Suppressor macrophage treated with lipopolysaccharide for 4 hours (primary cell): ENCODE measurements around the gene CALU.

Experiments
- DNase-seq: peaks from one replicate; pipeline ENCODE4 v3.0.0-alpha.2; 2020

Gene CALU

DNA sequence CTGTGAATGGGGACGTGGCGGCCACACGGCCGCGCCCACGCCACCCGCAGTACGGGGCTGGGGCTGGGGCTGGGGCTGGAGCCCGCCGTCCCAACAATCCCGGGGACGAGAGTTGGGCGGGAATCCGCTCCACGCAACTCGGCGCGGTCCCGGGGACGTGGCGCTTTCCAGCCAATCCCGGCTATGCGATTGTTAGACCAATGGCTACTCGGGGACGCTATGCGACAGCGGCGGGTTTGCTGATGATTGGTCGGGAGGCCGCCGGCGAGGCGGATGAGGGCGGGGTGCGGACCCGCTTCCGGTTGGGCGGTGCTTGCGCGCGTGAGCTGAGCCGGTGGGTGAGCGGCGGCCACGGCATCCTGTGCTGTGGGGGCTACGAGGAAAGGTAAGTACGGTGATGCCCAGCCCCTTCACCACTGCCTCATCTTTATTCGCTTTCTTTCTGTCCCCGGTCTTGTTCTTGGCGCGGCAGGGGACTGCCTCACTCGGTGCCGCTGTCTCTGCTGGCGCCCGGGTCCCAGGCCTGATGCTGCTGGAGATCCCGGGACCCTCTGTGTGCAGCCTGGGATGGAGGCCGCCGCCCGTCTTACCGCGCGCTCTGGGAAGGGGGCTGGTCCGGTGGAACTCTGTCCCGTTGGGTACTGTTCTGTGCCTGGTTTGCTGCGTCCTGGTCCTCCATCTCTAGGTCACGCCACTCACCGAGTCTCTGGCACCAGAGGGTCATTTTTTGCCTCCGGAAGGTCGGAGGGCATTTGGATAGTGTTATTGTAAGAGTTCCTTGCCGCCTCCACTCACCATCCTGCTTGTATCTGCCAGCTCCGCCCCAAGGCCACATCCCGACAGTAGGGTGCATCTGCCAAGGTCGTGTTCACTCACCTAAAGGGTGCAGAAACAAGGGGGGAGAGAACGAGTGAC, at the start of gene CALU:
CALU (plus strand) TSS at position 312 of the 915 bp plus-strand sequence. CDS start 9,225 bp downstream, outside the sequence.
- peak; percentile 97 for DNase-seq

DNA sequence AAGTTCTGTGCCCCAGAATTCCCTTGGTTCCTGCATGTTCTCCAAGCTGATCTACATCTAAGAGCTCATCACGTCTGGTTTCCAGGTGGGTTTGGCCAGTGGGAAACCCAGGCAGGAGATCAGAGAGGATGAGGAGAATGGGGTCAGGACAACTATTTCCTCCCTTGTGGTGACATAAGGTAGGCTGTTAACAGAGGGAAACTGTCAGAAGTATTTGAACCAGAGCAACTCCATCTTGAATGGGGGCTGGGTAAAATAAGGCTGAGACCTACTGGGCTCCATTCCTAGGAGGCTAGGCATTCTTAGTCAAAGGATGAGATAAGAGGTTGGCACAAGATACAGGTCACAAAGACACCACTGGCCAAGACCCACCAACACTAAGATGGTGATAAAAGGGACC, 47.9 kb upstream of the CALU start:
- no peak for DNase-seq

DNA sequence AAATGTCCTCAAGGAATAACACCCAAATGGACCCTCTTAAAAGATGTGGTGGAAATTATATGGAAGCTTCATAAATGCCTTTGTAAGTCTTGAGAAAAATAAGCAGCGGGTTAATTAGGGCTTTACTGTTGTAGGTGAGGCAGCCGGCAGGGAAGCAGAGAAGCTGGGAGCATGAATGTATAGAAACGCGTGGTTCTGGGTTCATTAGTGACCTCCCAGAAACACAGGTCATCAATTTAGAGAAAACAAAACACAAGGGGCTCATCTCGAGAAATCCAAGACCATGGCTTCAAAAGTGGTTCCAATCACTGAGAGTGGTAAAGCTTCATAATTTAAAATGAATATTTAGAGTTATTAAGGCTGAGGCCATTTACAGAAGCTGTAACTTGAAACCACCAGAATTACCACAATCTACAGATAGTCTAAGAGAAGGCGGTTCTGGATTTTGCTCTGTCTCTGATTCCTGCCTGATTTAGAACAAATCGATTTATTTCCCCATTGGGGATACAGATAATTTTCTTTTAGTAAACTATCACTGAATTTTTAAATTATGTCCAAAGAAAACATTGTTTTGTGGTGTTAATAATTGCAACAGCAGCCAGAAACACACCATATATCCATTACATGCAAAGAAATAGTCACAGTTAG, 46.4 kb upstream of the CALU start:
- no peak for DNase-seq

DNA sequence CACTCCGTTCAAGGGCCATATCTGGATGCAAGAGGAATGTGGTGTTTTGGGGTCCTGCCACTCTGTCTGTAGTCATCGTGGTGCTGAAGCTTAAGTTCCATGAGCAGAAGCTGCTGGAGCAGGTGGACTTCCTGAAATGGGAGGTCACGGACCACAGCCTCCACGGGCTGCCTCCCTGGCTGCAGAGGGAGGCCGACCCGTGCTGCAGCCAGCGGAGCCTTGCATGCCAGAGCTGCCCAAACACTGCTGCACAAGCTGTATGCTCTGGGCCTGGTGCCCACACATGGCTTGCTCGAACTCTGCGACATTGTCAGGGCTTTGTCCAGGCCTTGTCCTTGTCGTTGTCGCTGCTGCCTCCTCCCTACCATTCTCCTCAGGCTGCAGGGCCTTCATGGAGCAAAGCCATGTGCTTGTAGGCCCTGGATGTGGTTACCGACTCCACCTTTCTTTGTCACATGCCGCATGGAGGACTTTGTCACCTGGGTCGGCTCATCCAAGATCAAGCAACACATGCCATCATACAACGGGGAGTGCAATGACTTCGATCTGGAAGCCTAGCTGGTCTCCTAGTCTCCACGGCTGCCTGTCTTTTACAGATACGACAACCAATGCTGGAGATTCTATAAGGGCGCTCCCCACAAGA, 45.7 kb upstream of the CALU start:
- no peak for DNase-seq

DNA sequence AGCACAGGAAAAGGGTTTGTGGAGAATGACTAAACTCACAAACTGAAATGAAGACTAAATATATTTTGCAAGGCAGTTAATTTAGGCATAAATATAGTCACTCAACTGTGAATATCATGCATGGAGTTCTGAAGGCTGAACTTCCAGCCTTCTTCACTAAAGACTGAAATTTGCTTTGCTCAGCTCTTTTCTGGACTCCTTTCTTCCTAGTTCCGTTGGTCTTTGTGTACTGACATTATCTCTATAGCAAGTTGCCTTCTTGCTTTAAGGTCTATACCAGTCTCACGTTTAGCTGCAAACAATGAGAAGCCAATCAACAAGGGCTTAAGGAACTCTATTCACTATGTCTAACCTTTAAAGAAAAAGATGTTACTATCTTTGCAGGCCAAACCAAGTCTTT, 44.4 kb upstream of the CALU start:
- no peak for DNase-seq

DNA sequence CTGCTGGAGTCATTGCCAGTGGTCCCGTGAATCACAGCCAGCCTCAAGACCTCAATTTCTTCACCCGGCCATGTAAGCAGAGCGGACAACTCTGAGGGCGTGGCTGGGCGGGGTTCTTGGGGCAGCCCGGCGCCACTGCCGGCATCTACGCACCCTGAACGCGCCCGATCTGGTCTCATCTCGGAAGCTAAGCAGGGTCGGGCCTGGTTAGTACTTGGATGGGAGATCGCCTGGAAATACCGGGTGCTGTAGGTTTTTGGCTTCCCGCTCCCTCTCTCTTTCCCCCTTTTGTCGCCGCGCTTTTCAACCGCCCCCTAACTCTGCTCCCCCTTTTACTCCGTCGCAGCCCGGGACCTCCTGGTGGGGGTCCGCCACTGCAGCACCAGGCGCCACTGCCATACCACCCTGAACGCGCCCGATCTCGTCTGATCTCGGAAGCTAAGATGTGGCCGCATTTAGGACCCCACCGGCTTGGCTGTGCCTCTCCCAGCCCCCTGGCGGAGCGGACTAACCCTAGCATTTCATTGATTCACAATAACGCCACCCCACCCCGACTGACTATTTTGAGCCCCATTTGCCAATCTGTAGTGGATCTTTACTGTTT, 41.8 kb upstream of the CALU start:
- peak; percentile 86 for DNase-seq

DNA sequence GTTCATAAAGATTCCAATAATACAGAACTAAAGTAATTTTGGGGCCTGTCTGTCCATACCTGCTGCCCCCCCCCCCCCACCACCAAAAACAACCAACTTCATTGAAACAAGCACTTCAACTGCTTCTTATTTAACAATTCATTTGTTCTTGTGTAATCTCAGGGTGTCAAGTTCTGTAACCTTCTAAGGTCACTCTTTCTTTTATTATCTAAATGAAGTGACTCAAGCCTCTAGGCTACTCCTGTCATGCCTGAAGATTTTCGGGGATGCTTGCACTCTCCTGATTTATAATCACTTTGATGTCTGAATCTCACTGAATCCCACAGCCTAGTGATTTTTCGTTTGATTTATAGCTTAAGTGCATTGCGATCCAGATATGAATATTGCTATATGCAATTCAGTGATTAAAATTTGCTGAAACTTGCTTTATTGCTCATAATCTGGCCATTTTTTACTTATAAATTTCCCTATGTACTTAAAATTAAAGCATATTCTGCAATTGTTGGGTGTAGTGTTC, 39.9 kb upstream of the CALU start:
- DNase-seq = no peak

DNA sequence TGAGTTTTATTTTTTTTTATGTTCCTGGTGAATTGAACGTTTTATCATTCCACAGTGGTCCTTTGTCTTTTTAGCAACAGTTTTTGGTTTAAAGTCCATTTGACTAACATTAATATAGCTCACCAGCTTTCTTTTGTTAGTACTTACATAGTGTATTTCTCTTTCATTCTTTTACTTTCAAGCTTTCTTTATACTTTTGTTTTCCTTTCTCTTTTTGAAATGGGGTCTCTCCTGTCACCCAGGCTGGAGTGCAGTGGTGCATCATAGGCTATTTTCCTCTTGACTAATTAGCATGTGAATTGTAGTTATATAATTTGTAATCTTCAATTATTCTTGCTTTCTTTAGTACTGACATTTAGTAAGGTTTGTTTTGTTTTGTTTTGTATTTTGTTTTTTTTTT, 39.3 kb upstream of the CALU start:
- DNase-seq = no peak

DNA sequence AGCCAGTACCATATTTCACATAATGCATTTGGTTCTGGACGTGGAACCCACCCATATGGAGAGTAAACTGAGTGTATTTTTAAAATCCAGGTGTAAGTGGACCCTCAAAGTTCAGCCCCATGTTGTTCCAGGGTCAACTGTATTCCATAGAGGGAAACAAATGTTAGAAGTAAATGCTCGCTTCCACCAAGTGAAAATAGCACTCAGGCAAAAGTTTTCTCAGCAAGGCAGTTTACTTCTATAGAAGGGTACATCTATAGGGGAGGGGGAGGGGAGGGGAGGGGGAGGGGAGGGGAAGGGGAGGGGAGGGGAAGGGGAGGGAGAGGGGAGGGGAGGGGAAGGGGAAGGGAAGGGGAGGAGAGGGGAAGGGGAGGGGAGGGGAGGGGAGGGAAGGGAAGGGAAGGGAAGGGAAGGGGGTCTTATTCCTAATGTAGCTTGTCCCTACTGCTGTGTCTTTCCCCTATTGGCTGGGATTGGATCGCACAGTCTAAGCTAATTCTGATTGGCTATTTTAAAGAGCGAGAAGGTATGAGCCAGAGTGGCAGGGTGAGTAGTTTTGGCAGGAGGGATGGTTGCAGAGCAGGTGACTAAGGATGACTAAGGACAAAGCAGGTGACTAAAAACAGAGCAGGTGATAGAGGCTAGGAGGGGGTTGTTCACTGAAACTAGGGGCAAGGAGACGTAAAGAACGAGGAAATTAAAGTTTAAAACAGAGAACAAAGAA, 37.9 kb upstream of the CALU start:
- no peak for DNase-seq

DNA sequence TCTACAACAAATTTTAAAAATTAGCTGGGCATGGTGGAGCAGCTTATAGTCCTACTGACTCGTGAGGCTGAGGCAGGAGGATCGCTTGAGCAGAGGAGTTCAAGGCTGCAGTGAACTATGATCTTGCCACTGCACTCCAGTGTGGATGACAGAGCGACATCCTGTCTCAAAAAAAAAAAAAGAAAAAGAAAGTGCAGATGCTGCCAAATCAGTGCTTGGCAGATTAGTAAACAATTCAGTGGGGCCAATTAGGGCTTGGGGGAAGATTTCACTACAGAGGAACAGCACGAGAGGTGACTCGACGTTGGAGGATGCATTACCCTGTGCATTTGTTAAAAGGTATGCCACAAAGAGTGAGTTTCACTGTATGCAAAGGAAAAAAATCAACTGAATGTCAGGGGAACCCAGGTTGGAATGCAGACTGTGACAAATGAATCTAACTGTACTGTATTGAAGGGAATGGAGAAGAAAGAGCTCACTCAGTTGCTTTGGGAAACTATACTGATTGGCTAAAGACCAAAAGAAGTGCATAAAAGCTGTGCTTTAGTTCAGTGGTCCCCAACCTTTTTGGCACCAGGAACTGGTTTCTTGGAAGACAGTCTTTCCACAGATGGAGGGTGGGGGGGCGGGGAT, 35.4 kb upstream of the CALU start:
- DNase-seq = no peak

DNA sequence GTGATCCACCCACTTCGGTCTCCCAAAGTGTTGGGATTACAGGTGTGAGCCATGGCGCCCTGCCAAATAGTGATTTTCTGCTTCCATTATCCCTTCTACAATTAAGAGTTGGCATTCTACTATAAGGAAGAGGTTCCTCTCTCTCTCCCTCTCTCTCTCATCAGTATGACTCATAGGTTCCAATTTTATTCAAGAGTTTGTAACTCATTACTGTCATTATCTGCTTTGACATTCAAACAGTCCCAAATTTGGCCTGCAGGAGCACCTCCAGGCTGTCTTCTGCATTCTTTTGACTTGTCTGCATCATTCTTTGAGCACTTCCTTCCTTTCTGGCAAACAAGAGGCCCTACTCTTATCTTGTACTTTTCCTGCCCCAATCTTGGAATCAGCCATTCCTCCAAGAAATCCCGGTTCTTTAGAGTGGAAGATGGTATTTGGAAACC, 33.2 kb upstream of the CALU start:
- peak; percentile 35 for DNase-seq

DNA sequence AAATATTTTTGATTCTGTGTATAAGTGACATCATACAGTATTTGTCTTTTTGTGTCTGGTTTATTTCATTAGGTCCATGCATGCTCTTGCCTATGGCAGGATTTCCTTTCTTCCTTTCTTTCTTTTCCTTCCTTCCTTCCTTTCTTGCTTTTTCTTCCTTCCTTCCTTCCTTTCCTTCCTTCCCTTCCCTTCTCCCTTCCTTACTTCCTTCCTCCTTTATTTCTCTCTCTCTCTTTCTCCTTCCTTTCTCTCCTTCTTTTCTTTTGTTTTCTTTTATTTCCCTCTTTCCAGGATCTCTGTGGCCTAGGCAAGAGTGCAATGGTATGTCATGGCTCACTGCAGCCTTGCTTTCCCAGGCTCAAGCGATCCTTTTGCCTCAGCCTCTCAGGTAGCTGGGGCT, 31.4 kb upstream of the CALU start:
- no peak for DNase-seq

DNA sequence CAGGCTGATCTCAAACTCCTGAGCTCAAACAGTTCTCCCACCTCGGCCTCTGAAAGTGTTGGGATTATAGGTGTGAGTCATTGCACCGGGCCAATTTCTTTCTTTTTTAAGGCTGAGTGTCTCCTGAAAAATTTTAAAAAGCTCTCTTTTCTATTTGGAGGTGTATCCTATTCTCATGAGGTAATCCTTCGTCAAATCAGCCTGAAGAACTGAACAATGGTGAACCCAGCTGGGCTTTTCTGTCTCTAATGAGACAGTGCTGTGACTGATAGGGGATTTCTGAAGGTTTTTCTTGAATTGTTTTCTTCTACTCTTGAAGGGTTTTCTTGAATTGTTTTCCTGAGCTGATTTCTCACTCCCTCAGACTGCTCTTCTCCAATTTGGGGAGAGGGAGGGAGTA, 30.9 kb upstream of the CALU start:
- no peak for DNase-seq

DNA sequence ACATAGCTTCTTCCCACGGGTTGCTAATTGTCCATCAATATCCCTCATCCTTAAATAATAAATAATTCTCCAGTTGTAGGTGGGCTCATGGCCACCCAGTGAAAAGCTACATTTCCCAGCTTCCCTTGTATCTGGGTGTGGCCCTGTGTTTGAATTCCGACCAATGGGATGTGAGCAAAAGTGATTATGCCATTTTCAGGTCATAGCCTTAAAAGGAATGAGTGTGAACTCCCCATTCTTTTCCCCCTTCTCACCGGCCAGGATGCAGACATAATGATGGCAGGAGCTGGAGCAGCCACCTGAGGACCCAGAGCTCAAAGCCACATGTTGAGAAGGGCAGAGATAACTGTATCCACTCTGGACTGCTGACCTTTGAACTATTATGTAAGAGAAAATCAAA, 30.3 kb upstream of the CALU start:
- DNase-seq = no peak

DNA sequence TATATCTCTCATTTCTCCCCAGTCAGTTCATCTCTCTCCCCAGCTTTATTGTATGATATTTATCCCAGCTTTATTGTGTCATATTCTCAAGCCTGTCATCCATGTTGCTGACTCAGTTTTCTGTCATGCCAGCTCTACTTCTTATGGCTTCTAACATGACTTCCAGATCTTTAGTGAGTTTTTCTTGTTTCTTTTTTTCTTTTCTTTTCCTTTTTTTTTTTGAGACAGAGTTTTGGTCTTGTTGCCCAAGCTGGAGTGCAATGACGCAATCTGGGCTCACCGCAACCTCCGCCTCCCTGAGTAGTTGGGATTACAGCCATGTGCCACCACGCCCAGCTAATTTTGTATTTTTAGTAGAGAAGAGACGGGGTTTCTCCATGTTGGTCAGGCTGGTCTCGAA, 28.7 kb upstream of the CALU start:
- DNase-seq = peak; percentile 59

DNA sequence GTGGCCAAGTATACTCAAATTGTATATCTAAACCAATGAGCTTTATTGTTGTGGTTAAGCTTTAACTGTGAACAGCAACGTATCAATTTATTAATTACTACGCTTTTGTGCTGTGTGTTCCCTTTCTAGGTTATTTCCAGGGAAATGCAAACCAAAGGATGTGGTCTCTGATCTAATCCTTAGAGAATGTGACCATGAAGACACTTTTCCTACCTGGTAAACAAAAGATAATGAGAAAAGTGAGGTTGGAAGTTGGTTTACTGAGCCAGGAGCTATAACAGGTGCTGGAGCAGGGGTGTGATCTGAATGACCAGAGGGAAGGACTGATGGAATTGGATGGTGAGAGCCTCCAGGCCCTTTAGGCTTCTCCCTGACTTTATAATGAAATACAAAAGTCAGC, 25.4 kb upstream of the CALU start:
- DNase-seq = no peak

DNA sequence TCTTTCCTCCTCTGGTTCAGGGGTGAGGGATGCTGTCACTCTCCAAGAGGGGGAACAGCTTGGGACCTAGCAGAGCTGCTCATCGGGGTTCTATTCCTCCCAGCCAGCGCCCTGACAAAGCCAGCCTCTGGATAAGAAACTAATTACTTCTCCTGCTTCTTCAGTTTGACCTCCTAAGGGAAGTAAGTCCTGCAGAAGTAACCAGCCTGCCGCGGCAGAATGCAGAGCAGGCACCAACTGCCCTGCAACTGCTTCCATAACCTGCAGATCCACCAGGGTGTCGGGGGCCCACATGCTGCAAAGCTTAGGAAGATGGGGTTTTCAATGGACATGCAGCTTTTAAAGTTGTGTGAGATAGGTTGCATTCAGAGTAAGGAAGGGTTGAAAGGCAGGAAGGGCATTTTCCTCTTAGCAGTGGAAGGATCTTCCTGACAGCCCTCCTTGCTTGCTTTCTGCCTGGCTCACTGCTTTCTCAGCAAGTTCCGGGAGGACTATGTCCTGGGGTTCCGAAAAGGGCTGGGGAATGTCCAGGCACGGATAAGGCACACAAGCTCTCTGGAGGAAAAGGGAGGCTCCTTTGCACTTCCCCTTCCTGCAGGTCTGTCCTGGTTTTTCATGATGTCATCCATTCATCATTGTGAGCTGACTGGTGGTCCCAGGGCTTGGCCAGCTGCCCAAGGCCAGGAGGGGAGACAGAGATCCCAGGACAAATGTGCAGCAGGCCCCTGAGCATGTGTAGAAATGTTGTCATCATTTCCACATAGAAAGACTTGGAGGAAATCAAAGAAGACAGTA, 24.3 kb upstream of the CALU start:
- DNase-seq = peak; percentile 15

DNA sequence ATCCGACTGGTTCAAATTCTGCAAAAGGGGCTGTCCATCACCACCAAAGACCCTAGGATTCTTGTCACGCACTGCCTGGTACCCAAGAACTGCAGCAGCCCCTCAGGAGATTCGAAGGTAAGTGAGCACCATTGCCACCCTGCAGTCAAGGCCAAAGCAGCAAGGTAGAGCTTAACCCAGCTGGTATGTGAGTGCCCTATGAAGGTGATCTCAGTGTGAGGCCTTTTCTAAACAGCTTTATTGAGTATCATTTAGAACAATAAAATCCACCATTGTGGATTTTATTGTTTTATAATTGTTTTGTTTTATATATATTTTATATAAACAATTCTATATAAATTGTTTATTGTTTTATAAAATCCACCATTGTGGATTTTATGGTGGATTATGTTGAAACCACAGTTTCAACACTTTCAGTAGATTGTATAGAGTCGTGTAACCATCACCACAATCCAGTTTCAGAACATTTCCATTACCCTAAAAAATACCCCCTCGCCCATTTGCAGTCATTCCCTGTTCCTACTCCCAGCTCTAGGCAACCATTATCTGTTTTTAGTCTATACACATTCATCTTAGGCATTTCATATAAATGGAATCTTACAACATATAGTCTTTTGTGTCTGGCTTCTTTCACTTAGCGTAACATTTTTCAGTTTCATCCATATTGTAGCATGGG, 20.1 kb upstream of the CALU start:
- no peak for DNase-seq

DNA sequence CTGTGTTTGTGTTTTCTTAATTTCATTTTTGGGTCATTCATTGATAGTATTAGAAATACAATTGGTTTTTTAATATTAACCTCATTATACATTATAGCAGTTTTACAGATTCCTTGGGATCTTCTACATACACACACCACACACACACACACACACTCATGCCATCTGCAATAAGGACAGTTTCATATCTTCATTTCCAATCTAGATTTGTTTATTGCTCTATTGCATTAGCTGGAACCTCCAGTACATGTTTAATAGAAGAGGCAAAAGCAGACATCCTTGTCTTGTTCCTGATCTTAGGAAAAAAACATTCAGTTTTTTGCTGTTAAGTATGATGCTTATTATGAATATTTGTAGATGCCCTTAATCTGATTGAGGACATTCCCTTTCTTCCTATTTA, 17.8 kb upstream of the CALU start:
- DNase-seq = no peak

DNA sequence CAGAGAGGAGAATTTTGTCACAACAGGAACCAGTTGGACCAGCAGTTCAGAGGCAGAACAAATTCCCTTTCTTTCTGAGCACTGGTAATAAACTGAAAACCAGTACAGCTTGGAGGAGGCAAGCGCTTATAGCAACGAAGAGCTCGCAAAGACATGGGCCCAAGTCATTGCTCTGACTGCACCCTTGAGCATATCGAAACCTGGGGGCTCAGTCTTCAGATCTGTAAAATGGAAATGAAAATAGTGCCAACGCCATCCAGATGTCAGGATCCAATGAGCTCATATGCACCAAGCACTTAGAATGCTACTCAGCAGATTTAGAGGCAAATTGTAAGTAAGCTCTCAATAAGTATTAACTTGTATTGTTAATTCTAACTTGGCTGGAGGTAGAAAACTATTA, 14.4 kb upstream of the CALU start:
- DNase-seq = no peak

DNA sequence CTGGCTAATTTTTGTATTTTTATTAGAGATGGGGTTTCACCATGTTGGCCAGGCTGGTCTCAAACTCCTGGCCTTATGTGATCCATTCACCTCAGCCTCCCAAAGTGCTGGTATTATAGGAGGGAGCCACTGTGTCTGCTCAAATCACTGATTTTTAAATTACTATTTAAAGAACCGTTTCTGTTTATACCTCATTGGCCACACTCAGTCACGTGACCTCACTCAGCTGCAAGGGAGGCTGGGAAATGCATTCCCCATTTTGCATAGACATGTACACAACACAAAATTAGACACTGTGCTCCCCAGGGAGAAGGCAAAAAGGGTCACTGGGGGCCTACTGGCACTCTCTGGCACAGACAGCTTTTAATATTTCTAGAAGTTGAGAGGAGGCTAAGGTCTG, 13.6 kb upstream of the CALU start:
- DNase-seq = no peak
